HG03342 (cell line): Measurements from ENCODE around the gene TBC1D3.
"Not testable (repeated sequence)": the region's sequence is repeated elsewhere in the genome, so short reads cannot be mapped to it uniquely, and the experiment has no call there.

Source experiments
- ATAC-seq: cut with Tn5 transposase; IDR thresholded peaks from one replicate; pipeline ENCODE4 v1.9.1; 2021; ENCODE audit warnings: mild to moderate bottlenecking, moderate library complexity; ENCODE audit not compliant: unreplicated experiment

Gene TBC1D3

GRCh38 chr17:38192455-38192854 is at the start of gene TBC1D3:
Gene TBC1D3 (minus strand): TSS chr17:38192555. CDS start chr17:38191029, 1,526 bp downstream.
- not testable (repeated sequence) for ATAC-seq

GRCh38 chr17:38232790-38233189 is 40.4 kb upstream of the TBC1D3 start:
- ATAC-seq, result not testable (repeated sequence)

GRCh38 chr17:38225844-38226495 is 33.6 kb upstream of the TBC1D3 start:
- ATAC-seq, result not testable (repeated sequence)

- not testable (repeated sequence) for ATAC-seq
These were observed 28.5 kb upstream of the TBC1D3 start for GRCh38 chr17:38220867-38221266.

- ATAC-seq, result not testable (repeated sequence)
These were observed 7.9 kb upstream of the TBC1D3 start for GRCh38 chr17:38200271-38200670.

GRCh38 chr17:38134860-38135259 is 57.5 kb downstream of the TBC1D3 start:
- not testable (repeated sequence) for ATAC-seq
